MCF 10A (cell line): ENCODE measurements around the gene CDCA3. TPM values are rescaled to one million over a fixed set of nuclear protein-coding genes. Genes with fewer than 3 reads are reported as not detected.

Experiments
- BruUV-seq: library from RNA; stranded (reverse); fragments of 400-500 nt; replicated peaks from 2 replicates; lab custom pipeline; 2021; lab: Mats Ljungman, UMichigan
- CTCF ChIA-PET: fragments of 300-600 bp; sonication (Branson Sonifier 250); formaldehyde crosslinking; extraction: SDS; loops from one replicate; lab custom pipeline; 2021; ENCODE audit warnings: antibody characterized with exemption, inconsistent platforms; lab: Yijun Ruan, JAX
- POLR2A ChIA-PET: fragments of 300-600, 350-650 bp; sonication (Branson Sonifier 250); formaldehyde crosslinking; extraction: SDS; loops from one replicate; lab custom pipeline; 2020; ENCODE audit warnings: antibody characterized with exemption, inconsistent platforms; lab: Yijun Ruan, JAX
- DNase-seq: peaks from one replicate; pipeline ENCODE4 v3.0.0-alpha.2; 2018; ENCODE audit not compliant: unreplicated experiment
- H3K27ac Mint-ChIP-seq: one replicate; pipeline ENCODE4 v1.8.0; 2022; ENCODE audit warnings: mild to moderate bottlenecking, low read depth, mixed read lengths; ENCODE audit not compliant: unreplicated experiment
- H3K27me3 Mint-ChIP-seq: one replicate; pipeline ENCODE4 v1.8.0; 2022; ENCODE audit warnings: mixed read lengths; ENCODE audit not compliant: insufficient read depth, unreplicated experiment
- H3K36me3 Mint-ChIP-seq: one replicate; pipeline ENCODE4 v1.8.0; 2022; ENCODE audit warnings: mild to moderate bottlenecking, moderate library complexity, mixed read lengths; ENCODE audit not compliant: insufficient read depth, unreplicated experiment
- H3K4me1 Mint-ChIP-seq: one replicate; pipeline ENCODE4 v1.8.0; 2022; ENCODE audit warnings: mixed read lengths; ENCODE audit not compliant: insufficient read depth, unreplicated experiment
- H3K4me3 Mint-ChIP-seq: one replicate; pipeline ENCODE4 v1.8.0; 2022; ENCODE audit warnings: mild to moderate bottlenecking, moderate library complexity, mixed read lengths; ENCODE audit not compliant: unreplicated experiment
- H3K9me3 Mint-ChIP-seq: one replicate; pipeline ENCODE4 v1.8.0; 2022; ENCODE audit warnings: mixed read lengths; ENCODE audit not compliant: unreplicated experiment
- CTCF ChIP-seq: fragments of 200-600 bp; IDR thresholded peaks from one replicate; pipeline ENCODE4 v1.8.0; 2022; ENCODE audit warnings: antibody characterized with exemption, mild to moderate bottlenecking; ENCODE audit not compliant: unreplicated experiment
- intact Hi-C: fragments of 100-400 bp; cut with micrococcal nuclease; formaldehyde crosslinking; loops from 2 replicates; pipeline ENCODE4 v1.14.1; 2022
- total RNA-seq: library from RNA; stranded (reverse); gene quantifications from 2 replicates; pipeline ENCODE4 v1.2.3, GENCODE V29; 2022

CDCA3 gene
- total RNA-seq, 1 experiment from 2014 or later, result 25.5 TPM

- no peak overlapping the region for H3K4me3 Mint-ChIP-seq
- intact Hi-C loops, result no loop called here
- H3K9me3 Mint-ChIP-seq, result no peaks in the 10 kb centered on the region
- no peaks in the 10 kb centered on the region for H3K4me1 Mint-ChIP-seq
- H3K36me3 Mint-ChIP-seq, result no peaks in the 10 kb centered on the region
- no peak overlapping the region for H3K27ac Mint-ChIP-seq
- DNase-seq, result no peak
- ChIA-PET POLR2A (interaction anchor here (0.6 kb wide), 1 partner anchor 249 kb away, joined by 3 read pairs; the partner anchor contains the start of gene NOP2), CTCF (interaction anchor here (1.6 to 1.7 kb wide), 2 partner anchors 9 to 63 kb away, joined by 7 to 8 read pairs; partner anchors contain the start of gene MLF2)
- no peak for TF ChIP-seq CTCF
- no TSS peak for BruUV-seq
- H3K27me3 Mint-ChIP-seq, result peaks cover 39% of the 10 kb centered on the region
These were observed 34.5 kb downstream of the CDCA3 start for GRCh38 chr12:6816598-6816997.

GRCh38 chr12:6813363-6813762 is 37.7 kb downstream of the CDCA3 start:
- H3K27me3 Mint-ChIP-seq, result peaks cover 47% of the 10 kb centered on the region
- ChIA-PET POLR2A (interaction anchor here (0.7 to 2.5 kb wide), 4 partner anchors 11 to 429 kb away, joined by 3 to 9 read pairs (median 6); partner anchors contain the start of genes CDCA3 and MLF2), CTCF (interaction anchor here (1.0 to 1.9 kb wide), 2 partner anchors 11 to 60 kb away, joined by 3 to 9 read pairs; partner anchors contain the start of gene MLF2)
- H3K27ac Mint-ChIP-seq, result no peak overlapping the region
- H3K4me3 Mint-ChIP-seq, result no peak overlapping the region
- intact Hi-C loops, result no loop called here
- no peak for DNase-seq
- H3K9me3 Mint-ChIP-seq, result no peaks in the 10 kb centered on the region
- H3K4me1 Mint-ChIP-seq, result no peaks in the 10 kb centered on the region
- TF ChIP-seq CTCF, result no peak
- H3K36me3 Mint-ChIP-seq, result no peaks in the 10 kb centered on the region
- BruUV-seq, result no TSS peak

GRCh38 chr12:6810758-6811157 is 40.3 kb downstream of the CDCA3 start:
- DNase-seq, result no peak
- CTCF ChIA-PET, result interaction anchor here (2.6 kb wide), 1 partner anchor 15 kb away, joined by 14 read pairs; no protein-coding TSS in a partner anchor
- Mint-ChIP-seq H3K36me3 (no peaks in the 10 kb centered on the region), H3K27me3 (peaks cover 47% of the 10 kb centered on the region), H3K4me3 (no peak overlapping the region), H3K9me3 (no peaks in the 10 kb centered on the region), H3K4me1 (no peaks in the 10 kb centered on the region), H3K27ac (no peak overlapping the region)
- TF ChIP-seq CTCF, result no peak
- intact Hi-C loops, result no loop called here
- POLR2A ChIA-PET, result no interaction called here
- no TSS peak for BruUV-seq

DNA sequence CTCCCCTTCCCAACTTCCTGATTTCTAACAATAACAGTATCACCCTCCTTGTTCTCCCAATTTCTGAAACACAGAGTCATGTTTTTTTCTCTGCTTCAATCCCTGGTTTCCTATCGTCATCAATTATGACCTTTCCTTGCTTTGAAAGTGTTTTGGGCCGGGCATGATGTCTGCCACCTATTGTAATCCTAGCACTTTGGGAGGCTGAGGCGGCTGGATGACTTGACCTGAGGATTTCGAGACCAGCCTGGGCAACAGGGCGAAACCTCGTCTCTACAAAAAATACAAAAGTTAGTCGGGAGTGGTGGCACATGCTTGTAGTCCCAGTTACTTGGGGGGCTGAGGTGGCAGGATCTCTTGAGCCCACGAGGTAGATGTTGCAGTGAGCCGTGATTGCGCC is 42.0 kb downstream of the CDCA3 start:
- no peaks in the 10 kb centered on the region for H3K36me3 Mint-ChIP-seq
- peaks cover 33% of the 10 kb centered on the region for H3K27me3 Mint-ChIP-seq
- intact Hi-C loops, result no loop called here
- no peak for TF ChIP-seq CTCF
- no peak overlapping the region for H3K27ac Mint-ChIP-seq
- no peaks in the 10 kb centered on the region for H3K4me1 Mint-ChIP-seq
- no peak overlapping the region for H3K4me3 Mint-ChIP-seq
- ChIA-PET POLR2A (interaction anchor here (0.6 kb wide), 1 partner anchor 82 kb away, joined by 3 read pairs; no protein-coding TSS in a partner anchor), CTCF (interaction anchor here (0.7 to 1.2 kb wide), 2 partner anchors 29 to 81 kb away, joined by 3 to 4 read pairs; no protein-coding TSS in a partner anchor)
- no peak for DNase-seq
- no peaks in the 10 kb centered on the region for H3K9me3 Mint-ChIP-seq
- BruUV-seq, result no TSS peak
